SK-N-SH treated with all-trans-retinoic acid at 6 μM for 48 hours (cell line): ENCODE measurements around the gene FRMD8.

ENCODE experiments used
- ATAC-seq: fragments of 200-7000 bp; cut with Tn5 transposase; 3 replicates; pipeline ENCODE4 v1.9.1; 2020; ENCODE audit warnings: mild to moderate bottlenecking, moderate library complexity
- ARNTL ChIP-seq: fragments of 450-650 bp; formaldehyde crosslinking; IDR thresholded peaks from 2 replicates; pipeline ENCODE4 v1.5.0; 2020; ENCODE audit warnings: low read depth, mild to moderate bottlenecking, moderate library complexity, borderline replicate concordance
- BACH2 ChIP-seq: fragments of 250-450 bp; sonication (Bioruptor Pico); IDR thresholded peaks from 2 replicates; pipeline ENCODE4 v1.9.0; 2021; ENCODE audit warnings: mild to moderate bottlenecking, borderline replicate concordance
- CSDC2 ChIP-seq: fragments of 250-450 bp; sonication (Bioruptor Pico); IDR thresholded peaks from 2 replicates; pipeline ENCODE4 v1.5.0; 2020; ENCODE audit warnings: mild to moderate bottlenecking, moderate library complexity
- ISL1 ChIP-seq: fragments of 250-450 bp; sonication (Bioruptor Pico); IDR thresholded peaks from 2 replicates; pipeline ENCODE4 v2.1.2; 2022; ENCODE audit warnings: mild to moderate bottlenecking, moderate library complexity
- OSR1 ChIP-seq: fragments of 250-450 bp; sonication (Bioruptor Pico); IDR thresholded peaks from 2 replicates; pipeline ENCODE4 v1.8.0; 2022; ENCODE audit warnings: moderate library complexity, mild to moderate bottlenecking, inconsistent platforms
- PATZ1 ChIP-seq: fragments of 250-450 bp; sonication (Bioruptor Pico); IDR thresholded peaks from 2 replicates; pipeline ENCODE4 v1.8.0; 2020; ENCODE audit warnings: mild to moderate bottlenecking, moderate library complexity, borderline replicate concordance
- PPARA ChIP-seq: fragments of 250-450 bp; sonication (Bioruptor Pico); IDR thresholded peaks from 2 replicates; pipeline ENCODE4 v1.5.0; 2020; ENCODE audit warnings: mild to moderate bottlenecking, borderline replicate concordance
- RARB ChIP-seq: fragments of 250-450 bp; sonication (Bioruptor Pico); IDR thresholded peaks from 2 replicates; pipeline ENCODE4 v1.8.0; 2021; ENCODE audit warnings: mild to moderate bottlenecking, moderate library complexity
- SNAI2 ChIP-seq: fragments of 250-450 bp; sonication (Bioruptor Pico); IDR thresholded peaks from 2 replicates; pipeline ENCODE4 v1.5.0; 2020; ENCODE audit warnings: mild to moderate bottlenecking, moderate library complexity
- TCF4 ChIP-seq: fragments of 250-450 bp; sonication (Bioruptor Pico); IDR thresholded peaks from 2 replicates; pipeline ENCODE4 v1.8.0; 2021; ENCODE audit warnings: mild to moderate bottlenecking, moderate library complexity, borderline replicate concordance
- TOX ChIP-seq: fragments of 250-450 bp; sonication (Bioruptor Pico); IDR thresholded peaks from 2 replicates; pipeline ENCODE4 v1.8.0; 2021; ENCODE audit warnings: mild to moderate bottlenecking, moderate library complexity, borderline replicate concordance
- ZC3H10 ChIP-seq: fragments of 250-450 bp; sonication (Bioruptor Pico); IDR thresholded peaks from 2 replicates; pipeline ENCODE4 v1.5.1; 2021; ENCODE audit warnings: mild to moderate bottlenecking, moderate library complexity
- ZFP30 ChIP-seq: fragments of 450-650 bp; formaldehyde crosslinking; IDR thresholded peaks from 2 replicates; pipeline ENCODE4 v1.5.0; 2022; ENCODE audit warnings: mild to moderate bottlenecking, moderate library complexity
- ZNF70 ChIP-seq: fragments of 450-650 bp; formaldehyde crosslinking; IDR thresholded peaks from 2 replicates; pipeline ENCODE4 v1.5.0; 2020; ENCODE audit warnings: mild to moderate bottlenecking, moderate library complexity
- TF ChIP-seq, protein P1 (sequence below): fragments of 250-450 bp; sonication (Bioruptor Pico); IDR thresholded peaks from 2 replicates; pipeline ENCODE4 v1.5.1; 2020; ENCODE audit warnings: low read depth, mild to moderate bottlenecking, moderate library complexity
- TF ChIP-seq, protein P2 (sequence below): fragments of 250-450 bp; sonication (Bioruptor Pico); IDR thresholded peaks from 2 replicates; pipeline ENCODE4 v1.5.1; 2021; ENCODE audit warnings: mild to moderate bottlenecking, moderate library complexity

FRMD8 gene

DNA sequence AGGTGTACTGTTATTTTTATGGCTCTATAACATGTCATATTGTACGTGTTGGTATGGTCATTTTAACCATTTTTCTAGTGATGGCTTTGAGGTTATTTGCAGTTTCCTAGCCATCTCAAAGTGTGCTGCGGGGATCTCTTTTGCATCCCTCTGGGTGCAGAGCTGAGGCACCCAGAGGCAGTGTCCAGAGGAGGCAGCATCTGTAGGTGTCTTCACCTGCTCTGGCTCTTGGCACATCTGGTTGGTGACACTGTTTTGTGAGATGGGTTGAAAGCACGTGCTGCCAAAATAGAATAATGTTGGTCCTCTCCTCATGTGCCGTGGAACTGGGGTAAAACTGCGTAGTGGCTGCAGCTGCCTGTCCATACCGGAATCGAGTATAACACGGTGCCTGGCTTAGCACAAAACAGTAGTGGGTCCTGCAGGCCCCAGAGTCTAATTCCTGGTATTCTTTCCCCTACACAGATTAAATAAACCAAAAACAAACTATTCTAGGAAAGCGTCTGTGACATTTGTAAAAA is 49.0 kb downstream of the FRMD8 start (continued):
- peak; percentile 50; the same call in 1 of the 2 replicates for TF ChIP-seq PATZ1 (CRISPR knock-in tag)
- TF ChIP-seq TOX (CRISPR knock-in tag) = peak; percentile 1

DNA sequence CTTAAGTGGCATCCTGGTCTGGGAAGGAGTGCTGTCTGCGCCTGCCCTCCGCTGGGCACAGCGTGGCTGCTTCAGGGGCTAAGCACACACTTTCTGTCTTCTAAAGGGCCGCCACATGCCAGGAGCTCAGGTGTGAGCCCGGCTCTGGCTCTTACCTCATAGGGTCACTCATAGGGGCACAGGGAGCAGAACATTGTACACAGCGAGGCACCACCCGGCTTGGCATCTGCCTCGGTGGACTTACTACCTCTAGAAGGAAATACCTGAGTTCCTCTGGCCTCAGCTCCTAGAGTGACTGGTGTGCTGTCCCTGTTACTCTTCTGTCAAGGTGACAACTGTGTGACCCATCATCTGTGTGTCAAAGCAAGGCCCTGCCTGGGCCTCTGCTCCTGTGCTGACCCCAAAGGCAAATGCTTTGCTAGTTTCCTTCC is 49.6 kb downstream of the FRMD8 start:
- peak; percentile 5 for ATAC-seq
- TF ChIP-seq, protein P1, sequence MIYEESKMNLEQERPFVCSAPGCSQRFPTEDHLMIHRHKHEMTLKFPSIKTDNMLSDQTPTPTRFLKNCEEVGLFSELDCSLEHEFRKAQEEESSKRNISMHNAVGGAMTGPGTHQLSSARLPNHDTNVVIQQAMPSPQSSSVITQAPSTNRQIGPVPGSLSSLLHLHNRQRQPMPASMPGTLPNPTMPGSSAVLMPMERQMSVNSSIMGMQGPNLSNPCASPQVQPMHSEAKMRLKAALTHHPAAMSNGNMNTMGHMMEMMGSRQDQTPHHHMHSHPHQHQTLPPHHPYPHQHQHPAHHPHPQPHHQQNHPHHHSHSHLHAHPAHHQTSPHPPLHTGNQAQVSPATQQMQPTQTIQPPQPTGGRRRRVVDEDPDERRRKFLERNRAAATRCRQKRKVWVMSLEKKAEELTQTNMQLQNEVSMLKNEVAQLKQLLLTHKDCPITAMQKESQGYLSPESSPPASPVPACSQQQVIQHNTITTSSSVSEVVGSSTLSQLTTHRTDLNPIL (CRISPR knock-in tag) = no peak
- TF ChIP-seq PPARA (CRISPR knock-in tag) = no peak
- TF ChIP-seq SNAI2 = no peak
- no peak for TF ChIP-seq BACH2 (CRISPR knock-in tag)
- no peak for TF ChIP-seq ZNF70 (CRISPR knock-in tag)
- TF ChIP-seq ZFP30 (CRISPR knock-in tag) = 0 out of 2 replicates have a peak, but pooled peaks have one; percentile 25
- TF ChIP-seq ARNTL (CRISPR knock-in tag) = no peak
- TF ChIP-seq TOX (CRISPR knock-in tag) = peak; percentile 0; the same call in 1 of the 2 replicates

DNA sequence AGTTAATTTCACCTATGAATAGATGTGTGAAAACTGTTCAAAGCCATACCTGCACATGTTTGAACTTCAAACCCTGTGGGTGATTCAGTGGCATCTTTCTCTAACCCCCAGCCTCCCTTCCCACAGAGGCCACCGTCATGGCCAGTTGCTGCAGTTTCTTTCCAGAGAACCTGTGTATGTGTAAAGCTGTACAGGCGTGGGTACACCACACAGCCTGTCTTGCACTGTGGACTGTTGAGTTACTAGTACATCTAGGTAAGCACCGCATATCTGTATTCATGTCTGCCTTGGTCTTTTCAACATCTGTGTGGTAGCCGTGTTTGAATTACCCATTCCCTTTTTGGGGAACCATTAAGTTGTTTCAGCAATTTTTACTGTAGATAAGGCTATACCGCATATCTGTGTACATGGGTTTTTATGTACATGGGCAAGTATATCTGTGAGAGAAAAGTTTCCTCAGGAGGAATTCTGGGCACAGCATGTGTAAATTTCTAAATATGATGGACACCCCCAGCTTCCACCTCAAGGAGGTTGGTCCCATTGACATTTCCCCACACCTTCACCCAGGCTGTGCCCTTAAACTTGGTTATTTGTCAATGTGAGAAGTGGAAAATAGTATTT is 50.1 kb downstream of the FRMD8 start:
- ATAC-seq = peak; percentile 2
- no peak for TF ChIP-seq TCF4
- TF ChIP-seq, protein P2, sequence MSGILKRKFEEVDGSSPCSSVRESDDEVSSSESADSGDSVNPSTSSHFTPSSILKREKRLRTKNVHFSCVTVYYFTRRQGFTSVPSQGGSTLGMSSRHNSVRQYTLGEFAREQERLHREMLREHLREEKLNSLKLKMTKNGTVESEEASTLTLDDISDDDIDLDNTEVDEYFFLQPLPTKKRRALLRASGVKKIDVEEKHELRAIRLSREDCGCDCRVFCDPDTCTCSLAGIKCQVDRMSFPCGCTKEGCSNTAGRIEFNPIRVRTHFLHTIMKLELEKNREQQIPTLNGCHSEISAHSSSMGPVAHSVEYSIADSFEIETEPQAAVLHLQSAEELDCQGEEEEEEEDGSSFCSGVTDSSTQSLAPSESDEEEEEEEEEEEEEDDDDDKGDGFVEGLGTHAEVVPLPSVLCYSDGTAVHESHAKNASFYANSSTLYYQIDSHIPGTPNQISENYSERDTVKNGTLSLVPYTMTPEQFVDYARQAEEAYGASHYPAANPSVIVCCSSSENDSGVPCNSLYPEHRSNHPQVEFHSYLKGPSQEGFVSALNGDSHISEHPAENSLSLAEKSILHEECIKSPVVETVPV (CRISPR knock-in tag) = peak; percentile 9; the same call in 1 of the 2 replicates
- no peak for TF ChIP-seq SNAI2
- no peak for TF ChIP-seq OSR1 (CRISPR knock-in tag)
- 0 out of 2 replicates have a peak, but pooled peaks have one; percentile 3 for TF ChIP-seq ZC3H10
- no peak for TF ChIP-seq CSDC2
- TF ChIP-seq PATZ1 (CRISPR knock-in tag) = peak; percentile 58; the same call in 1 of the 2 replicates
- peak; percentile 59 for TF ChIP-seq TOX (CRISPR knock-in tag)
- TF ChIP-seq ARNTL (CRISPR knock-in tag) = 0 out of 2 replicates have a peak, but pooled peaks have one; percentile 30
- TF ChIP-seq, protein P1 (CRISPR knock-in tag) = 0 out of 2 replicates have a peak, but pooled peaks have one; percentile 14

GRCh38 chr11:65437436-65438227 is 51.2 kb downstream of the FRMD8 start:
- peak; percentile 0; the same call in 1 of the 3 replicates for ATAC-seq
- peak; percentile 73 for TF ChIP-seq TOX (CRISPR knock-in tag)
- TF ChIP-seq ZC3H10 = peak; percentile 54; the same call in 1 of the 2 replicates
- no peak for TF ChIP-seq ISL1 (CRISPR knock-in tag)
- peak; percentile 31; the same call in 1 of the 2 replicates for TF ChIP-seq RARB (CRISPR knock-in tag)
- TF ChIP-seq PATZ1 (CRISPR knock-in tag) = peak; percentile 50
- TF ChIP-seq, all 23 proteins: peak for 4
